Measurements from ENCODE around the gene PMF1.
A peak's percentile ranks its signal among the peaks of the same experiment; 100 is the strongest.

Gene PMF1

DNA sequence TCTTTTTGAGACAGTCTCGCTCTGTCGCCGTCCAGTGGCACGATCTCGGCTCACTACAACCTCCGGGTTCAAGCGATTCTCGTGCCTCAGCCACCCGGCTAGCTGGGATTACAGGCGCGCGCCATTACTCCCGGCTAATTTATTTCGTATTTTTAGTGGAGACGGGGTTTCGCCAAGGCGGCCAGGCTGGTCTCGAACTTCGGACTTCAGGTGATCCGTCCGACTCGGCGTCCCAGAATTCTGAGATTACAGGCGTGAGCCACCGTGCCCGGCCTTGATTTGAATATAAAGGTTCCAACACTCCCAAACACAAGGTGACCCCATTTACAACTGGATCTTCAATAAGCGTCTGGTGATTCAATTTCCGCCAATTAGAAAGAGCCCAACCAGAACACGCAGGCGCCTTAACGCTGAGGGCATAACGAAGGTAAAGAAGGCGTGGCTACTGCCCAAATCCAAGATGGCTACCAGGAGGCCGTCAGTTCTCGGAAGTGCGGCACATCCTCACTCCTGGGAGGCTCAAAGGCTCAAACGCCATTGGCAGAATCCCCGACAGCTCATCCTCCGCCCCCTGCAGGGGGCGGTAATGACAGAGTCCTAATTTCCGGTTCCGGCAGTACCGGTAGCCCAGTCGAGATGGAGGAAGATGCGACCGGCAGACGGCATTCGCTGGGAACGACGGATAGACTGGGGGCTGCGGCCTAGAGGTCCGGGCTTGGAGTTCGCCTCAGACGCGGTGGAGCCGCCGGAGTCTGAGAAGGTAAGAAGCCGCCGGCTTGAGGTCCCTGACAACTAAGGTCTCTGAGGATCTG, 19.1 kb upstream of the PMF1 start, which contains the start of gene SLC25A44:
Gene SLC25A44 (plus strand): TSS at position 617 of the 812 bp plus-strand sequence. CDS start 5,744 bp downstream, outside the sequence.
- H3K36me3 ChIP-seq (ENCODE audit: insufficient read depth, low read length), result no peaks in the 10 kb centered on the region
- H3K27ac ChIP-seq, result peak within 1 kb of the TSS; percentile 87
- TF ChIP-seq FOXP2 (optimal IDR thresholded peaks at IDR 0.05; ENCODE audit: control extremely low read depth, extremely low read length, insufficient read depth), result no peak
- peak; percentile 80 for TF ChIP-seq POLR2AphosphoS5 (IDR thresholded peaks at IDR 0.05; ENCODE audit: borderline replicate concordance, low read depth, low read length)
- no peak for TF ChIP-seq EZH2 (IDR thresholded peaks at IDR 0.05)
- DNase-seq (ENCODE audit: low read depth, low spot score), result peak; percentile 99
- no peaks in the 10 kb centered on the region for H3K9me3 ChIP-seq (ENCODE audit: low read depth, low read length)
- peak within 1 kb of the TSS; percentile 83 for H3K4me3 ChIP-seq
- H3K9ac ChIP-seq (ENCODE audit: insufficient read length), result peak within 1 kb of the TSS; percentile 71

DNA sequence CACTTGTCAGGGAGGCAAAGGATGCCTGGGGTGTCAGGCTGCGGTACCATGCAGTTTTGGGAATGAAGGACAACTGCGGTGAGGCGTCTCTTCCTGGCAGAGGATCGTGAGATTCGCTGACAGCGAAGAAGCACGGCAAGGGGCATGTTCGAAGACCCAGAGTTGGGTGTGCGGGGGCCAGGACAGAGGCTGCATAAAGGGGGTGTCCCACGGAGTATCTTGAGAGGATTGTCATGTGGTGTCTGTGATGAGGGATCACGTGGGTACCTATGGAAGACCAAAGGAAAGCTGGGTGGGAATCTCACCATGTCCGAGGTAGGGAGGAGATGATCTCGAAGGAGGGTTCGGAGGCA, 18.5 kb upstream of the PMF1 start:
- H3K27ac ChIP-seq, result no peak overlapping the region
- no peak for DNase-seq (ENCODE audit: low read depth, low spot score)
- peak overlapping the region; percentile 71 for H3K9ac ChIP-seq (ENCODE audit: insufficient read length)
- H3K9me3 ChIP-seq (ENCODE audit: low read depth, low read length), result no peaks in the 10 kb centered on the region
- peak overlapping the region; percentile 83 for H3K4me3 ChIP-seq
- TF ChIP-seq FOXP2 (optimal IDR thresholded peaks at IDR 0.05; ENCODE audit: control extremely low read depth, extremely low read length, insufficient read depth) (no peak), EZH2 (IDR thresholded peaks at IDR 0.05) (no peak), POLR2AphosphoS5 (IDR thresholded peaks at IDR 0.05; ENCODE audit: borderline replicate concordance, low read depth, low read length) (no peak)
- H3K36me3 ChIP-seq (ENCODE audit: insufficient read depth, low read length), result no peaks in the 10 kb centered on the region

DNA sequence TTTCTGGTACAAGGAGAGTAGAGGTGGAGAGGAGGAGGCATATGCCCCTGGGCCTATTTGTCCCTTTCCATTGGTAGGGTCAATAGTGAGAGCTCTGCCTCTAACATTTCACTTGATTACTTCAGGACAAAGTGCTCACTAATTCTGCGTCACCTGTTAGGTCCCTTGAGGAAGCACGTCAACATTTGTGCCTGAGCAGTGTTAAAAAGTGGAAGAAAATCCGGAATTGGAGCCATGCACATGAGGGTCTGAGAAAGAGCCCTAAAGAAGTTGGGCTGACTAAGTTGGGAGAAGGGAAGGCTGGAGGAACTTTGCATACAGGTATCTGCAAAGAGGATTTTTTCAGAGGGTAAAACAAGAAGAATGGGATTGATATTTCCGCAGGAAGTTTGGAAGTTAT, 17.0 kb upstream of the PMF1 start:
- Histone ChIP-seq H3K36me3 (ENCODE audit: insufficient read depth, low read length) (peaks cover 9% of the 10 kb centered on the region; the same call in 1 of the 2 replicates), H3K4me3 (no peak overlapping the region), H3K9me3 (ENCODE audit: low read depth, low read length) (no peaks in the 10 kb centered on the region), H3K27ac (no peak overlapping the region), H3K9ac (ENCODE audit: insufficient read length) (no peak overlapping the region)
- no peak for TF ChIP-seq POLR2AphosphoS5 (IDR thresholded peaks at IDR 0.05; ENCODE audit: borderline replicate concordance, low read depth, low read length)
- TF ChIP-seq EZH2 (IDR thresholded peaks at IDR 0.05), result no peak
- no peak for TF ChIP-seq FOXP2 (optimal IDR thresholded peaks at IDR 0.05; ENCODE audit: control extremely low read depth, extremely low read length, insufficient read depth)
- DNase-seq (ENCODE audit: low read depth, low spot score), result no peak

GRCh38 chr1:156196445-156196844, 16.4 kb upstream of the PMF1 start:
- TF ChIP-seq EZH2 (IDR thresholded peaks at IDR 0.05) (no peak), POLR2AphosphoS5 (IDR thresholded peaks at IDR 0.05; ENCODE audit: borderline replicate concordance, low read depth, low read length) (no peak)

GRCh38 chr1:156198831-156199349, 13.9 kb upstream of the PMF1 start:
- no peak overlapping the region for H3K9ac ChIP-seq (ENCODE audit: insufficient read length)
- H3K4me3 ChIP-seq, result no peak overlapping the region
- peaks cover 9% of the 10 kb centered on the region; the same call in 1 of the 2 replicates for H3K36me3 ChIP-seq (ENCODE audit: insufficient read depth, low read length)
- TF ChIP-seq EZH2 (IDR thresholded peaks at IDR 0.05), result no peak
- TF ChIP-seq FOXP2 (optimal IDR thresholded peaks at IDR 0.05; ENCODE audit: control extremely low read depth, extremely low read length, insufficient read depth), result no peak
- no peaks in the 10 kb centered on the region for H3K9me3 ChIP-seq (ENCODE audit: low read depth, low read length)
- DNase-seq (ENCODE audit: low read depth, low spot score), result no peak
- no peak overlapping the region for H3K27ac ChIP-seq

More at GRCh38 chr1:156196445-156196844, 16.4 kb upstream of the PMF1 start:
- Histone ChIP-seq H3K9ac (ENCODE audit: insufficient read length) (no peak overlapping the region), H3K4me3 (no peak overlapping the region), H3K36me3 (ENCODE audit: insufficient read depth, low read length) (peaks cover 9% of the 10 kb centered on the region; the same call in 1 of the 2 replicates), H3K27ac (no peak overlapping the region), H3K9me3 (ENCODE audit: low read depth, low read length) (no peaks in the 10 kb centered on the region)
- DNase-seq (ENCODE audit: low read depth, low spot score), result no peak

GRCh38 chr1:156200044-156200443, 12.8 kb upstream of the PMF1 start:
- Histone ChIP-seq H3K9me3 (ENCODE audit: low read depth, low read length) (no peaks in the 10 kb centered on the region), H3K4me3 (no peak overlapping the region), H3K9ac (ENCODE audit: insufficient read length) (no peak overlapping the region), H3K36me3 (ENCODE audit: insufficient read depth, low read length) (peaks cover 9% of the 10 kb centered on the region; the same call in 1 of the 2 replicates), H3K27ac (no peak overlapping the region)
- no peak for DNase-seq (ENCODE audit: low read depth, low spot score)
- TF ChIP-seq POLR2AphosphoS5 (IDR thresholded peaks at IDR 0.05; ENCODE audit: borderline replicate concordance, low read depth, low read length) (no peak), EZH2 (IDR thresholded peaks at IDR 0.05) (no peak), FOXP2 (optimal IDR thresholded peaks at IDR 0.05; ENCODE audit: control extremely low read depth, extremely low read length, insufficient read depth) (no peak)

- no peak for DNase-seq (ENCODE audit: low read depth, low spot score)
- Histone ChIP-seq H3K27ac (no peak overlapping the region), H3K4me3 (no peak overlapping the region), H3K36me3 (ENCODE audit: insufficient read depth, low read length) (peaks cover 9% of the 10 kb centered on the region; the same call in 1 of the 2 replicates), H3K9me3 (ENCODE audit: low read depth, low read length) (no peaks in the 10 kb centered on the region), H3K9ac (ENCODE audit: insufficient read length) (no peak overlapping the region)
- TF ChIP-seq FOXP2 (optimal IDR thresholded peaks at IDR 0.05; ENCODE audit: control extremely low read depth, extremely low read length, insufficient read depth), result no peak
- no peak for TF ChIP-seq EZH2 (IDR thresholded peaks at IDR 0.05)
- TF ChIP-seq POLR2AphosphoS5 (IDR thresholded peaks at IDR 0.05; ENCODE audit: borderline replicate concordance, low read depth, low read length), result no peak
Measured at GRCh38 chr1:156203331-156203730, 9.5 kb upstream of the PMF1 start.

- Histone ChIP-seq H3K36me3 (ENCODE audit: insufficient read depth, low read length) (peaks cover 7% of the 10 kb centered on the region; the same call in 1 of the 2 replicates), H3K27ac (no peak overlapping the region), H3K9me3 (ENCODE audit: low read depth, low read length) (no peaks in the 10 kb centered on the region), H3K9ac (ENCODE audit: insufficient read length) (no peak overlapping the region), H3K4me3 (no peak overlapping the region)
- DNase-seq (ENCODE audit: low read depth, low spot score), result no peak
- TF ChIP-seq POLR2AphosphoS5 (IDR thresholded peaks at IDR 0.05; ENCODE audit: borderline replicate concordance, low read depth, low read length), result no peak
- no peak for TF ChIP-seq EZH2 (IDR thresholded peaks at IDR 0.05)
- no peak for TF ChIP-seq FOXP2 (optimal IDR thresholded peaks at IDR 0.05; ENCODE audit: control extremely low read depth, extremely low read length, insufficient read depth)
Measured at GRCh38 chr1:156204686-156205085, 8.1 kb upstream of the PMF1 start.
